ENCODE data around the gene RACGAP1. TPM values are rescaled to one million over a fixed set of nuclear protein-coding genes. Genes with fewer than 3 reads are reported as not detected.
A peak's percentile ranks its signal among the peaks of the same experiment; 100 is the strongest.

RACGAP1 gene
- total and polyA plus RNA-seq, 2 experiments from 2014 or later, result 19.0 to 52.8 TPM

DNA sequence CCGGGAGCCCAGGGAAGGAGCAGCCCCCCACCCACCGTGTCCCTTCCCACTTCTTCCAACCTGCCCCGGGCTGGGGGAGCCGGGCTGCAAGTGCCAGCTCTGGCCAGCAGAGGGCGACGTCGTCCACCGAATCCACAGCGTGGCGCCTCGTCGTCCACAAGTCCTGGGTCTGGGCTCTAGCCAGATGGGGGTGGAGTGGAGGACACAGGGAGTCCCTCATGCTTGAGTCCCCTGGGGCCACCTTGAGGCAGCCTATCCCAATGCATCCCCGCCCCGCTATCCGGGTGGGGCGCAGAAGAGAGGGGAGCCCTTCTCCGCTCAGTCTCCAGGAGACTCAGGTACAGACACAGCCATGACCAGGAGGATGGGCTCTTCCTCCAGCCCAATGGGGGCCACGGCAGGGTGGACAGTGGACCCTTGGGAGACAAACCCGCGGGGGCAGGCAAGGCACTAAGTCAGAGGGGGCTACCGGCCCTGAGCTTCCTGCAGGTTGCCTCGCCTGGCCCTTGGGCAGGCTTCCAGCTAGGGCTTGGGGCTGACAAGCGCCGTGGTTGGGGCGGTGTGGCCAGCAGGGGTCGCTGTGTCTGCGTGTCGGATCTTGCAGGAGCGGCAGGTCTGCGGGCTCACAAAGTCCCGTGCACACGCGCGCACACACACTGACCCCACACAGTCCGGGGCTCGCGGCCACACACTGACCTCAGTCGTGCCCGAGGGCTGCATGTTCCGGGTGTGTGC lies 58.1 kb downstream of the RACGAP1 start:
- Histone ChIP-seq H3K4me1 (ENCODE audit: insufficient read depth) (no peaks in the 10 kb centered on the region), H3K79me2 (replicated peaks; ENCODE audit: insufficient read depth) (no peaks in the 10 kb centered on the region), H3K9me2 (ENCODE audit: insufficient read depth) (no peaks in the 10 kb centered on the region), H3K4me2 (peak overlapping the region; percentile 92), H3K27me3 (ENCODE audit: insufficient read depth) (peaks cover 29% of the 10 kb centered on the region), H4K20me1 (replicated peaks; ENCODE audit: insufficient read depth) (no peaks in the 10 kb centered on the region), H2AFZ (peak overlapping the region; percentile 100), H3K36me3 (ENCODE audit: insufficient read depth) (no peaks in the 10 kb centered on the region), H3F3A (replicated peaks; ENCODE audit: low read depth) (no peaks in the 10 kb centered on the region), H3K4me3 (peak overlapping the region; percentile 64), H3K27ac (ENCODE audit: low read depth) (no peak overlapping the region)
- Mint-ChIP-seq H3K36me3 (ENCODE audit: low read depth) (no peaks in the 10 kb centered on the region; the same call in 2 of the 3 replicates), H3K27me3 (ENCODE audit: insufficient read depth, low read depth, poor library complexity) (peaks cover 19% of the 10 kb centered on the region), H3K4me3 (peak overlapping the region; percentile 54), H3K9me3 (no peaks in the 10 kb centered on the region), H3K27ac (no peak overlapping the region), H3K4me1 (peaks cover 8% of the 10 kb centered on the region)
- TF ChIP-seq NANOG (IDR thresholded peaks at IDR 0.05; ENCODE audit: borderline replicate concordance) (no peak), POLR2AphosphoS5 (IDR thresholded peaks at IDR 0.05; ENCODE audit: low read depth) (no peak), CREB1 (CRISPR knock-in tag; IDR thresholded peaks at IDR 0.05; ENCODE audit: low read depth) (peak; percentile 22; the same call in 1 of the 2 replicates)
- TF ChIP-seq, protein P1, sequence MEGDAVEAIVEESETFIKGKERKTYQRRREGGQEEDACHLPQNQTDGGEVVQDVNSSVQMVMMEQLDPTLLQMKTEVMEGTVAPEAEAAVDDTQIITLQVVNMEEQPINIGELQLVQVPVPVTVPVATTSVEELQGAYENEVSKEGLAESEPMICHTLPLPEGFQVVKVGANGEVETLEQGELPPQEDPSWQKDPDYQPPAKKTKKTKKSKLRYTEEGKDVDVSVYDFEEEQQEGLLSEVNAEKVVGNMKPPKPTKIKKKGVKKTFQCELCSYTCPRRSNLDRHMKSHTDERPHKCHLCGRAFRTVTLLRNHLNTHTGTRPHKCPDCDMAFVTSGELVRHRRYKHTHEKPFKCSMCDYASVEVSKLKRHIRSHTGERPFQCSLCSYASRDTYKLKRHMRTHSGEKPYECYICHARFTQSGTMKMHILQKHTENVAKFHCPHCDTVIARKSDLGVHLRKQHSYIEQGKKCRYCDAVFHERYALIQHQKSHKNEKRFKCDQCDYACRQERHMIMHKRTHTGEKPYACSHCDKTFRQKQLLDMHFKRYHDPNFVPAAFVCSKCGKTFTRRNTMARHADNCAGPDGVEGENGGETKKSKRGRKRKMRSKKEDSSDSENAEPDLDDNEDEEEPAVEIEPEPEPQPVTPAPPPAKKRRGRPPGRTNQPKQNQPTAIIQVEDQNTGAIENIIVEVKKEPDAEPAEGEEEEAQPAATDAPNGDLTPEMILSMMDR (conservative IDR thresholded peaks at IDR 0.05; ENCODE audit: low read depth in 2 of 2), result peak; percentile 78 to 98
- peak; percentile 87 for DNase-seq (ENCODE audit: low spot score)
- peak; percentile 80 for ATAC-seq

DNA sequence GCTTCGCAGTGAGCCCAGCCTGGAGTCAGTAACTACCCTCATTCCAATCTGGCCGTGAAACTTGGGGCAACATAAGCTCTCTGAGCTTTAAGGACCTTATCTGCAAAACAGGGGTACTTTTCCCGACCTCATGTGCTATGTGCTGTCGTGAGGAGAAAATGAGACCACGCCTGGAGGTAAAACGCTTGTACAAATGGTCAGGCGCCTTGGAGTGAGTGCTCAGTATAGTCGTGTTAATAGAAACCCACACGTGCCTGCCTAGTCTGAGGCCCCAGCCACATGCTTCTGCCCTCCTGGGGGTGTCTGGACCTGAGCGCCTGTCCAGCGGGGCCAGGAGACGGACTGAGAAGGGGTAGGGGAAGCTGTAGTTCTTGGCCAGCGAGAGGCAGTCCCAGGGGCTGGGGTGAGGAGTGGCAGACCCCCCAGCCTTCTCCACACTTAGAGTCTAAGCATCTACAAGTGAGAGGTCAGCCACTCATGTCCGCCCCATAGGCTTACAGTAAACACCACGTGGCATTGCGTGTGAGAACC lies 58.7 kb downstream of the RACGAP1 start:
- H3F3A ChIP-seq (replicated peaks; ENCODE audit: low read depth), result no peaks in the 10 kb centered on the region
- H3K4me3 Mint-ChIP-seq, result peak overlapping the region; percentile 54; the same call in 2 of the 3 replicates

More for the DNA sequence above, 58.7 kb downstream of the RACGAP1 start:
- Histone ChIP-seq H3K4me3 (peak overlapping the region; percentile 64; the same call in 1 of the 2 replicates), H3K4me1 (ENCODE audit: insufficient read depth) (no peaks in the 10 kb centered on the region), H3K79me2 (replicated peaks; ENCODE audit: insufficient read depth) (no peaks in the 10 kb centered on the region), H3K27me3 (ENCODE audit: insufficient read depth) (peaks cover 33% of the 10 kb centered on the region), H3K9me2 (ENCODE audit: insufficient read depth) (no peaks in the 10 kb centered on the region), H4K20me1 (replicated peaks; ENCODE audit: insufficient read depth) (no peaks in the 10 kb centered on the region), H3K36me3 (ENCODE audit: insufficient read depth) (no peaks in the 10 kb centered on the region), H3K27ac (ENCODE audit: low read depth) (no peak overlapping the region), H2AFZ (peak overlapping the region; percentile 100; the same call in 1 of the 2 replicates), H3K4me2 (peak overlapping the region; percentile 92)
- Mint-ChIP-seq H3K9me3 (no peaks in the 10 kb centered on the region), H3K27me3 (ENCODE audit: insufficient read depth, low read depth, poor library complexity) (peaks cover 22% of the 10 kb centered on the region), H3K4me1 (peaks cover 8% of the 10 kb centered on the region), H3K36me3 (ENCODE audit: low read depth) (no peaks in the 10 kb centered on the region; the same call in 2 of the 3 replicates), H3K27ac (no peak overlapping the region)
- ATAC-seq (peak; percentile 9), DNase-seq (ENCODE audit: low spot score) (no peak)
- TF ChIP-seq EZH2phosphoT487 (IDR thresholded peaks at IDR 0.05; ENCODE audit: unreplicated experiment) (no peak), ETS1 (IDR thresholded peaks at IDR 0.05) (no peak)

Data from GM23338 (cell line).